Stimulated activated CD4-positive, alpha-beta T cell treated with anti-CD3 and anti-CD28 coated beads, TNF-alpha, amount 100 ng/mL, for 24 hours (primary cell): ENCODE data around the gene OR13C9.
"Not testable (repeated sequence)": the region's sequence is repeated elsewhere in the genome, so short reads cannot be mapped to it uniquely, and the experiment has no call there.

Experiments
- DNase-seq, 3 experiments: peaks; one replicate each; pipeline ENCODE4 v3.0.0-alpha.2; 2020; ENCODE audit warnings: low read depth in 3 of 3

The OR13C9 gene

GRCh38 chr9:104618104-104618503 is at the start of gene OR13C9:
Gene OR13C9, minus strand, starts transcription at chr9:104618204. Its CDS starts 0 bp downstream, at chr9:104618204.
- DNase-seq, result no peak

DNA sequence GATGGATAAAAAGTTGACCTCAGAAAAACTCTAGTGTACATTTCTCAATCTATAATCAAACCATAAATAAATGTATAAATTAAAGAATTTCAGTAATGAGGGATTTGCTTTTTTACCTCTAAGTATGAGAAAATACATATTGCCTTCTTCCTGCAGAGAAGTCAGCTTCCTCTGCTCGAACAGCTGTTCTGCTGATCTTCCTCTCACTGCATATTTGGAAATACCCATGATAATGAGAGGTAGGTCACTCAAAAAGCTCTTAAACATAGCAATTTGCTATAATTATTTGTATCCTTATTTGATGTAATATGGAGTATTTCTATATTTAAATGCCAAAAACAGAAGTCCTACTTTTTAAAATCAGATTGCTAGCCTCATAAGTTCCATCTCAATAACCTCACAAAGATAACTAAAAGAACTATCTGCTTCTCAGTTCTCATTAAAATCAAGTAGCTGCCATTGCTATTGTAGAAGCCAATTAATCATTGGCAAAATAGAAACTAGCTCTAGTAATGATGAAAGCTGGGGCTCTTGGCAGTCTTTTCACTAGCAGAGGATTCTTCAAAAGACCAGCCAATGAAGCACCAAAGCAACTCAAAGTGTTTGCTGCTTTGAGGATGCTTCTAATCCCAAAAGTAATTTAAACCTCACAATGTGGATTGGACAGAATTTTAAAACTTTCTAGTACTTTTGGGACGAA is 40.6 kb upstream of the OR13C9 start:
- no peak for DNase-seq

DNA sequence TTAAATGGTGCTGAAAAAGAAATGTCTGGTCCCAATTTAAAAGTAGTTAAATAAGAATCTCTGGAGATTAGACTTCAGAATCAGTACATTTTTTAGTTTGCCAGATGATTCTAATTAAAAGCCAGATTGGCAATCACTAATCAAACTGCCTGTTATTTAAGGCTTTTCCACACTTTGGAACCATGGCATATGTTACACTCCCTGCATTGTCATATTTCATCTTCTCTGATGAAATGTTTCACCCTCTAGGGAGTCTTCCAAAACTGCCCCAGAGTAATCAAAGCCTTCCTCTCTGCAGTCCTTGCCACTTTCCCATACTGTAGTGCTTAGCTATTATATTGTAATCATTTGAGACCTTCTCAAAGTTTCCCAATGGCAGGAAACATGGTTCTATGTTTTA is 17.5 kb upstream of the OR13C9 start:
- no peak for DNase-seq

GRCh38 chr9:104633976-104634520 is 16.0 kb upstream of the OR13C9 start:
- no peak for DNase-seq

DNA sequence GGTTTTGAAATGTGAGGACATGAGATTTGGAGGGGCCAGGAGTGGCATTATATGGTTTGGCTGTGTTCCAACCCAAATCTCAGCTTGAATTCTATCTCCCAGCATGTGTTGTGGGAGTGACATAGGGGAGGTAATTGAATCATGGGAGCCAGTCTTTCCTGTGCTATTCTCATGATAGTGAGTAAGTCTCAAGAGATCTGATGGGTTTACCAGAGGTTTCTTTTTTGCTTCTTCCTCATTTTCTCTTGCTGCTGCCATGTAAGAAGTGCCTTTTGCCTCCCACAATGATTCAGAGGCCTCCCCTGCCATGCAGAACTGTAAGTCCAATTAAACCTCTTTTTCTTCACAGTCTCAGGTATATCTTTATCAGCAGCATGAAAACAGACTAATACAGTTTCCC is 8.0 kb upstream of the OR13C9 start:
- DNase-seq, result not testable (repeated sequence)

- DNase-seq, result no peak
These were observed 586 bp downstream of the OR13C9 start for GRCh38 chr9:104617418-104617817.

DNA sequence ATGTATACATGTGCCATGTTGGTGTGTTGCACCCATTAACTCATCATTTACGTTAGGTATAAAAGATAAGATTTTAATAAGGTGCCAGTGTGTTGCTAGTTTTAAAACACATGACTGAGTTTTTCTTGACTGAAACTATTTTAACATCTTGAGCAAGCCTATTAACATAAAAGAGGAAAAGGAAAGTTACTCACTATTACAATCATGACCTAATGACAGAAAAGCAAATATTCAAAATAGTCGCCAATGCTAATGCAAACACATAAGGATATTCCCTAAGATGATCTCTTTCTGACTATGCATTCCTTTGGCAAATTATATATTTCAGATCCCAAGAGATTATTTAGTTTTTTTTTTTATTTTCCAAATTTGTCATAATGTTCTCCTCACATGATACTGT is 6.8 kb downstream of the OR13C9 start:
- DNase-seq, result no peak

DNA sequence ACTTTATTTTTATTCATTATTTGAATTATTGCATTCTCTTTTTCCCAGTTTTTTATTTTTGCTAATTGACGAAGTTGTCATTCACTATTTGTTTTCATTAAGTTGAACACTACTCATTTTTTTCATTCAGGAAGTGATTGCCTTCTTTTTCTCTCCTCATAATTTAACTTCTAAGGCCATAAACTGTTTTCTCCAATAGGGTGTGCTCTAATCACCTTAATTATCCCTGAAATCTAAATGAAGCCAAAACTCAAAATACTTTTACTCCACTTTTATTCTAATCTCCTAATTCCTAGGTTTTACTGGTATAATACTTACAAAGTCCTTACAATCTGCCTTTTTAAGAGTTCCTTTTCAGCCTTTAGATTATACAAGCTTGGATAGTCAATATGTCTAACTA is 9.7 kb downstream of the OR13C9 start:
- DNase-seq, result no peak

- DNase-seq, result no peak
These were observed 11.9 kb downstream of the OR13C9 start for GRCh38 chr9:104606152-104606551.

- DNase-seq, result not testable (repeated sequence)
These were observed 12.5 kb downstream of the OR13C9 start, which contains the start of gene OR13C2 for GRCh38 chr9:104605527-104605926. Gene OR13C2, minus strand, starts transcription at chr9:104605627. Its CDS starts 0 bp downstream, at chr9:104605627.

- no peak for DNase-seq
These were observed 13.2 kb downstream of the OR13C9 start for GRCh38 chr9:104604801-104605200.

GRCh38 chr9:104599313-104599712 is 18.7 kb downstream of the OR13C9 start, which contains the start of gene OR13C5:
Gene OR13C5, minus strand, starts transcription at chr9:104599413. Its CDS starts 0 bp downstream, at chr9:104599413.
- not testable (repeated sequence) for DNase-seq

- DNase-seq, result not testable (repeated sequence)
These were observed 19.3 kb downstream of the OR13C9 start for GRCh38 chr9:104598749-104599148.

DNA sequence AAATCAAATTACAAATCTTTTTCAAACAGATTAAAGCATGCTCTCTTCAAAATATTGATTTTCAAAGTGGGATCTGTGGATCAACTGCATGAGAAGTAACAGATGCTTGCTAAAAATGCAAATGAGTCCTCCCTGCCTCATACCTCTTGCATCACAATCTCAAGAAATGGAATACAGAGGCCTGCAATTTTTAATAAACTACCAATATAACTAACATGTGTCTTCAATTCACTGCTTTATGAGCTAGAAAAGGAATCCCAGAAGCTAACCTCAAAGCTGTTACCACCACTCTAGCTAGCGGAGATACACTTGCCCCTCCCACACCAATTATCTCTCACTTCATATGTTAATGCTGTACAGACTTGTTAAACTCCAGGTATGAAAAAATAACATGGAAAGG is 28.4 kb downstream of the OR13C9 start:
- no peak for DNase-seq

DNA sequence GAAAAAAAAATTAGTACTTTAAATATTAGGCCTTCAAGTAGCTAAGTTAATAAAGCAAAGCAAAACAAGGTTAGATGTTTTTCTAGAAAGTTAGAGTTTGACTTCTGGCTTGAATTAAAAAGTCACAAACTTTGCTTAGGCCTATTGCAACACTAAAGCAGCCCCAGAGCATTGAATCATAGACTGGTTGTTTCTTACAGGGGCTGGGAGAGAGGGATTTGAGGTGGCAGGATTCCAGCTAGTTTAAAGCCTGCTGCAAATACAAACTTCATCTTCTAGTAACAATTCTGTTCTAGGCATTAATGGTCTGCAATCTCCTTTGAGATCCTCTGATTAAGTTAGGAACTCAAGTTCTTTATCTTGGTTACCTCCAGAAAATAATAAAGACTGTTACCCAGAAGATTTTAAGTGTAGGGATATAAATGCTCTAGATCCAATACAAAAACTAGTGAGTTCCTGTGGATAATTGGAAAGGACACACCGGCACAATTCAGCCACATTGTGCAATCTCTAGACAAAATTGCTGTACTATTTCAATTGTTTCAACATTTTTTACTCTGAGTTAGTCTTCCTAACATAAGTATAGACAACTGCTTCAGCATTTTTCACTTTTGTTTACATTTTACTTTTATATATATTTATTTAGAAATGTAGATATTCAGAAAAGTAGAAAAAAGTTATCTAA is 31.4 kb downstream of the OR13C9 start:
- DNase-seq, result no peak

DNA sequence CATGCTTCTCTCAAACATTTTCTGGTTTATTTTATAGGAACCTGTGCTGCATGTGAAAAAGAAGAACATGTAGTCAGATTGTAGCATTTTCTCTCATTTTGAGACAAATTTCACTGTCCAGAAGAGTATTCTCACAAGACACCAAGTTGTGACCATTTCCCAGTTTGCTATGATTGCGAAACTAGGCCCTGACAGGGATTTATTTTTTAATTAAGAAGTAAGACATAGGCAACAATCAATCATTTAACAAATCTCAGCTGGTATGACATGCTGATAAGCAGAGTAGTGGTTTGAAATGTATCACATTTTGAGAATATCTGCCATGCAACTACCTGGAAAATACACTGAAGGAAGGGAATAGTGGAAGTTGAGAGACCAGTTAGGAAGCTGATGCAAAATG is 37.4 kb downstream of the OR13C9 start:
- DNase-seq, result no peak

DNA sequence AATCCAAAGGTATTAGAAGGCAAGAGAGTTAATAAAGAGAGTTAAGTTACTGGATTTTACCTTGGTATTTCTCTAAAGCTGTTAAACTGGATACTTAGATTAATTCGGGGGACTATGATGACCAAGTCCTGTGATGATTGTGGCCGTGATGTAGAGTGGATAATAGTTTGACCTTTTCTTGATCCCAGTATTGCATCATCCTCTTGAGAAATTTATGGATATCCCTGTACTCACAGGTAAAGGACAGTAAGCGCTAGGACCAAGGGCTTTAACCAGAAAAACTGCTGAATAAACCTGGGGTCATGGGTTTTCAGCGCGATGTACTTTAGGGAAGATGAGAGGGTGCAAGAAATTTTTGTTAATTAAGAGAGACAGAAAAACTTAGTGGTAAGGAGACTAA is 40.7 kb downstream of the OR13C9 start:
- DNase-seq, result no peak

DNA sequence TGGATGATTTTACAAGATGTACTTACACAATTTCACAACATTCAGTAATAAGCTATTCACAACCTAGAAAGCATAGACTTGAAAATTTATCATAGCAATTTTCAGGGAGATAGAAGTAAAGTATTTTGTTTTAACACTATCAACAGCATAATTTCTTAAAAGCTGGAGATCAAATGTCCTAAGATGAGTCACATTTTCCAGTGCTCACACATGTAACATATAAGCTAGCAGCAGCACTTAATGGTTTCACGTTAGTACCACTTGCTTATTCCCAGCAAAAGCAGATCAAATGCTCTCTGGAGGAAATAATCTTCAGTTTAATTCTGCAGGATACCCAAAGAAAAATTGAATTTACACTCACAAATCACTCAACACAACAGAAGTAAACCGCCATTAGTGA is 42.5 kb downstream of the OR13C9 start:
- DNase-seq, result no peak

DNA sequence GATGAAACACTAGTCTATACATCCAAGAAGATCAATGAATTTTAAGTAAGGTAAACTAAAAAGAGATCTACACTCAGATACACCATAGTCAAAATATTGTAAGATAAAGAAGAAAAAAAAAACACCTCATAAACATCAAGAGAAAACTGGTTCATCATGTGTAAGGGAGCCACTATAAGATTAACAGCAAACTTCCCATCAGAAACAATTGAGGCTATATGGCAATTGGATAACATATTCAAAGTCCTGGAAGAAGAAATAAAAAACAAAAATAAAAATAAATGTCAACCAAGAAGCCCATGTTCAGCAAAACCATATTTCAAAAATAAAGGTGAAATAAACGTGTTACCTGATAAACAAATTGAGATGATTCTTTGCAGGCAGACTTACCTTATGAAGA is 45.4 kb downstream of the OR13C9 start:
- DNase-seq, result no peak

DNA sequence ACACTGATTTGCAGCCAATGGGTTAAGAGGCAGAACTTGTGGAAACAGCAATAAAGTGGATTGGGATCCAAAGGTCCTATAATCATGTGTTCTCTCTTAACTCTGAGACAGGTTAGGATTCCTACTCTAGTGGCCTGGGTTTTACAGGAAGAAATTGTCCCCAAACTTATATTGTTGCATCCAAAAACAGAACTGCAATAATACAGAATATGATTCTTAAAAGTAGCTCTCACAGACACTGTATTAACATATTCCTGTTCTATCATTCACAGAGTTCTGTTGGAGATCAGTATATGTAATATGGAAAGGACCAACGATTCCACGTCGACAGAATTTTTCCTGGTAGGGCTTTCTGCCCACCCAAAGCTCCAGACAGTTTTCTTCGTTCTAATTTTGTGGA is 49.1 kb downstream of the OR13C9 start, which contains the start of gene OR13C8:
Gene OR13C8 (plus strand): TSS at position 301 of the 400 bp plus-strand sequence. CDS start 0 bp downstream, at position 301.
- no peak for DNase-seq
